GM10266 (cell line): ENCODE results near the gene PPFIA4.

Experiments
- DNase-seq: peaks from one replicate; pipeline ENCODE4 v3.0.0; 2012; ENCODE audit errors: extremely low spot score
- CTCF ChIP-seq: IDR thresholded peaks from 2 replicates; pipeline ENCODE4 v1.5.1; 2012; ENCODE audit warnings: mild to moderate bottlenecking, low read depth; ENCODE audit not compliant: control insufficient read depth, insufficient read depth; ENCODE audit errors: missing control alignments

The PPFIA4 gene

GRCh38 chr1:203055161-203055799, 29.0 kb downstream of the PPFIA4 start:
- DNase-seq, result no peak
- TF ChIP-seq CTCF, result no peak

- no peak for DNase-seq
- TF ChIP-seq CTCF, result no peak
Observed at GRCh38 chr1:203056012-203056411, 29.7 kb downstream of the PPFIA4 start.

GRCh38 chr1:203056516-203056915, 30.2 kb downstream of the PPFIA4 start:
- DNase-seq, result no peak
- no peak for TF ChIP-seq CTCF

GRCh38 chr1:203057911-203058675, 31.8 kb downstream of the PPFIA4 start:
- no peak for DNase-seq
- TF ChIP-seq CTCF, result no peak

GRCh38 chr1:203058676-203058935, 32.3 kb downstream of the PPFIA4 start:
- no peak for DNase-seq

GRCh38 chr1:203059485-203059884, 33.2 kb downstream of the PPFIA4 start:
- TF ChIP-seq CTCF, result no peak
- DNase-seq, result no peak

More at GRCh38 chr1:203058676-203058935, 32.3 kb downstream of the PPFIA4 start:
- TF ChIP-seq CTCF, result no peak

- TF ChIP-seq CTCF, result no peak
- no peak for DNase-seq
Observed at GRCh38 chr1:203060115-203060514, 33.8 kb downstream of the PPFIA4 start.
